ENCODE measurements around the gene AGAP1. TPM values are rescaled to one million over a fixed set of nuclear protein-coding genes. Genes with fewer than 3 reads are reported as not detected.

AGAP1 gene
- total and polyA plus RNA-seq, 7 donors: 10.8 to 42.7 (median 18.6) TPM

DNA sequence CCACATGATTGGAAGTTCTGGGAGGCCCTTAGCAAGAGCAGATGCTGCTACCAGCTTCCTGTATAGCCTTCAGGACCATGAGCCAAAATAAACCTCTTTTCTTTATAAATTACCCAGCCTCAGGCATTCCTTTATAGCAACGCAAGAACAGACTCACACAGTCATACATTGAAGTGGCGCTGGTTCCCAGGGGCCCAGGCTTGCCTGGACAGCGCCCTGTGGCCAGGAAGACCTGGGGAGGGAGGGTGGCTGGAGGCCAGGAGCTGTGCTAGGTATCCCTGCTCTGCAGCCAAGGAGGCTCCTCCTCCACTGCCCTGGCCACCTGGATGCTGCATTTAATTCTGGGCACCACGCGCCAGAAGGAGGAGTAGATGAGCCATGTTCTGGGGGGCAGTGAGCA, 98.1 kb downstream of the AGAP1 start:
- no peaks in the 10 kb centered on the region for H3K36me3 ChIP-seq
- WGBS, 2 donors: 91 to 93% methylated on average over 5 of the region's 5 CpGs
- DNase-seq: no peak
- H3K27ac ChIP-seq: no peak overlapping the region
- no peaks in the 10 kb centered on the region for H3K27me3 ChIP-seq
- TF ChIP-seq, protein P1, sequence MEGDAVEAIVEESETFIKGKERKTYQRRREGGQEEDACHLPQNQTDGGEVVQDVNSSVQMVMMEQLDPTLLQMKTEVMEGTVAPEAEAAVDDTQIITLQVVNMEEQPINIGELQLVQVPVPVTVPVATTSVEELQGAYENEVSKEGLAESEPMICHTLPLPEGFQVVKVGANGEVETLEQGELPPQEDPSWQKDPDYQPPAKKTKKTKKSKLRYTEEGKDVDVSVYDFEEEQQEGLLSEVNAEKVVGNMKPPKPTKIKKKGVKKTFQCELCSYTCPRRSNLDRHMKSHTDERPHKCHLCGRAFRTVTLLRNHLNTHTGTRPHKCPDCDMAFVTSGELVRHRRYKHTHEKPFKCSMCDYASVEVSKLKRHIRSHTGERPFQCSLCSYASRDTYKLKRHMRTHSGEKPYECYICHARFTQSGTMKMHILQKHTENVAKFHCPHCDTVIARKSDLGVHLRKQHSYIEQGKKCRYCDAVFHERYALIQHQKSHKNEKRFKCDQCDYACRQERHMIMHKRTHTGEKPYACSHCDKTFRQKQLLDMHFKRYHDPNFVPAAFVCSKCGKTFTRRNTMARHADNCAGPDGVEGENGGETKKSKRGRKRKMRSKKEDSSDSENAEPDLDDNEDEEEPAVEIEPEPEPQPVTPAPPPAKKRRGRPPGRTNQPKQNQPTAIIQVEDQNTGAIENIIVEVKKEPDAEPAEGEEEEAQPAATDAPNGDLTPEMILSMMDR (IDR thresholded peaks at IDR 0.05): no peak
- TF ChIP-seq POLR2A (IDR thresholded peaks at IDR 0.05) (no peak), EP300 (IDR thresholded peaks at IDR 0.05) (no peak), POLR2AphosphoS5 (IDR thresholded peaks at IDR 0.05) (no peak)
- H3K4me3 ChIP-seq: no peak overlapping the region
- H3K9me3 ChIP-seq: no peaks in the 10 kb centered on the region
- peaks cover 0 to 9% (median 0%) of the 10 kb centered on the region in 4 donors for H3K4me1 ChIP-seq
- intact Hi-C loops (cut with DNase I): loop anchor here (5.0 kb wide), 2 partner anchors 100 to 160 kb away; partner anchors contain the start of gene AGAP1

GRCh38 chr2:235592430-235592829, 98.6 kb downstream of the AGAP1 start:
- WGBS, 2 donors: 85 to 86% methylated on average over 11 of the region's 11 CpGs
- TF ChIP-seq POLR2A (IDR thresholded peaks at IDR 0.05) (no peak), POLR2AphosphoS5 (IDR thresholded peaks at IDR 0.05) (no peak), EP300 (IDR thresholded peaks at IDR 0.05) (no peak)
- TF ChIP-seq, protein P1 (IDR thresholded peaks at IDR 0.05): no peak
- Histone ChIP-seq H3K4me1 (peaks cover 0 to 9% (median 0%) of the 10 kb centered on the region in 4 donors), H3K36me3 (no peaks in the 10 kb centered on the region), H3K27me3 (no peaks in the 10 kb centered on the region), H3K27ac (no peak overlapping the region), H3K4me3 (no peak overlapping the region), H3K9me3 (no peaks in the 10 kb centered on the region)
- DNase-seq: no peak
- intact Hi-C loops (cut with DNase I): loop anchor here (5.0 kb wide), 2 partner anchors 100 to 160 kb away; partner anchors contain the start of gene AGAP1

DNA sequence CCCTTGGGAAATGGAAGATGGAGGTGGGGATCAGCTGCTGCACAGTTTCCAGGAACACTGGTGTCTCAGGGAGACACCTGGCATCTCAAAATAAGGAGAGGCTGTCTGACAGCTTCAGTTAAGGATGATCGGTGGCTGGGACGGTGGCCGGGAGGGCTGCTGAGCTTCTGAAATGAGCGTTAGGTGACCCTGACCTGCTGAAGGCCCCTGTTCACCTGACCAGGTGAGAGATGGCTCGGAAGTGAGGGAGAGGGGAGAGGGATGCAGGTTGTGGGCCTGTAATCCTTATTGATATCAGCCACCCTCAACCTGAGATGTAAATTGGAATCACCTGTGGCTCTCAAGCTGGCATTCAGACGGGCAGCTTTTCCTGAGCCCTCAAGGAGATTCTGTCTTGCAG, 99.0 kb downstream of the AGAP1 start:
- intact Hi-C loops (cut with DNase I): loop anchor here (5.0 kb wide), 2 partner anchors 101 to 161 kb away; partner anchors contain the start of gene AGAP1
- 73 to 88% methylated on average over 6 of the region's 6 CpGs for WGBS, 2 donors
- no peak overlapping the region for H3K4me3 ChIP-seq

DNA sequence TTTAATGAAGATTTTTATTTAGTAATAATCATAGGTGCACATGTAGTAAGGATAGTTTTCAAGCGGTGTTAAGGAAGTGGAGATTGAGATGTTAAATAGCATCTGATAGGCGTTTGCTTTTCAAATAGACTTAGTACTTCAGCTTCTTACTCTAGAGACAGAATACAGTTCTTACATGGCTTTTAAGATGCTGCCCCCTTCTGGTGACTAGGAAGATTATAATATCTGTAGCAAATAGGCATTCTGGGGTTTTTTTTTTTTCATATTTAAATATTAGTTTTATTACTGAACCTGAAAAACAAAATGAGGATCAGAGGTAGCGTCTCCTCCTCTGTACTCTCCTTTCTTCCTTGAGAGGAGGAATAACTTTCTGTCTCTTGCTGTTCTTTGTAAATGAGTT, 100.2 kb downstream of the AGAP1 start:
- Histone ChIP-seq H3K9me3 (no peaks in the 10 kb centered on the region), H3K4me3 (no peak overlapping the region), H3K36me3 (no peaks in the 10 kb centered on the region), H3K27me3 (no peaks in the 10 kb centered on the region), H3K4me1 (peaks cover 0 to 17% (median 6%) of the 10 kb centered on the region in 4 donors), H3K27ac (no peak overlapping the region)
- intact Hi-C loops (cut with DNase I): loop anchor here (1.0 to 5.0 kb wide), 3 partner anchors 102 to 458 kb away; partner anchors contain the start of gene AGAP1
- no peak for DNase-seq
- TF ChIP-seq EP300 (IDR thresholded peaks at IDR 0.05): no peak
- TF ChIP-seq POLR2AphosphoS5 (IDR thresholded peaks at IDR 0.05): no peak
- TF ChIP-seq POLR2A (IDR thresholded peaks at IDR 0.05): no peak
- TF ChIP-seq, protein P1 (IDR thresholded peaks at IDR 0.05): peak in 3 of 4 experiments; percentile 14 to 66 (median 45)
- 2 to 5% methylated on average over 3 of the region's 3 CpGs for WGBS, 2 donors

More for the DNA sequence above, 99.0 kb downstream of the AGAP1 start:
- Histone ChIP-seq H3K27me3 (no peaks in the 10 kb centered on the region), H3K4me1 (peaks cover 0 to 9% (median 0%) of the 10 kb centered on the region in 4 donors), H3K27ac (no peak overlapping the region), H3K36me3 (no peaks in the 10 kb centered on the region), H3K9me3 (no peaks in the 10 kb centered on the region)
- TF ChIP-seq, protein P1 (IDR thresholded peaks at IDR 0.05): no peak
- TF ChIP-seq POLR2A (IDR thresholded peaks at IDR 0.05) (no peak), EP300 (IDR thresholded peaks at IDR 0.05) (no peak), POLR2AphosphoS5 (IDR thresholded peaks at IDR 0.05) (no peak)
- no peak for DNase-seq

Data from sigmoid colon (tissue), 7 donors.